Vagina (tissue), 2 donors: ENCODE measurements around the gene EHBP1. TPM values are rescaled to one million over a fixed set of nuclear protein-coding genes. Genes with fewer than 3 reads are reported as not detected.
"Not testable (repeated sequence)": the region's sequence is repeated elsewhere in the genome, so short reads cannot be mapped to it uniquely, and the experiment has no call there.

Experiments used
- DNase-seq, 2 donors: peaks; one replicate each; pipeline ENCODE4 v3.0.0-alpha.2; 2017; ENCODE audit errors: extremely low spot score in 2 of 2
- H3K27ac ChIP-seq: fragments of 200-600 bp; sonication (generic); one replicate; pipeline ENCODE4 v1.5.1; 2019
- H3K27me3 ChIP-seq: fragments of 200-600 bp; sonication (generic); one replicate; pipeline ENCODE4 v1.5.1; 2019
- H3K36me3 ChIP-seq, 2 donors: fragments of 200-600 bp; sonication (generic); one replicate each; pipeline ENCODE4 v1.5.1; 2017 to 2019
- H3K4me1 ChIP-seq: fragments of 200-600 bp; sonication (generic); one replicate; pipeline ENCODE4 v1.5.1; 2019
- H3K4me3 ChIP-seq, 2 donors: fragments of 200-600 bp; sonication (generic); 1 replicate in 1 of 2; 2 replicates in 1 of 2; pipeline ENCODE4 v1.5.1; 2016 to 2019
- H3K9me3 ChIP-seq: fragments of 200-600 bp; sonication (generic); one replicate; pipeline ENCODE4 v1.5.1; 2019
- POLR2A ChIP-seq, 2 donors: fragments of 450-650 bp; IDR thresholded peaks; one replicate each; pipeline ENCODE4 v1.6.1; 2017; ENCODE audit warnings: antibody characterized with exemption in 2 of 2, mild to moderate bottlenecking in 2 of 2, moderate library complexity in 2 of 2
- POLR2AphosphoS5 ChIP-seq, 2 donors: sonication (generic); formaldehyde crosslinking; IDR thresholded peaks; one replicate each; pipeline ENCODE4 v1.9.0; 2017; ENCODE audit warnings: antibody characterized with exemption in 2 of 2, mild to moderate bottlenecking in 2 of 2, low read depth in 1 of 2; ENCODE audit not compliant: insufficient read depth in 1 of 2
- intact Hi-C: fragments of 100-400 bp; cut with DNase I; formaldehyde crosslinking; loops from one replicate; pipeline ENCODE4 v1.15.1; 2023
- total RNA-seq: library from RNA; depleted of rRNA; stranded (reverse); fragments of >200 nt; gene quantifications from one replicate; pipeline ENCODE4 v1.2.3, GENCODE V29; 2016
- TF ChIP-seq, protein P1 (sequence below), 3 experiments: fragments of 450-650 bp in 2 of 3; fragments of 200-600 bp in 1 of 3; sonication (generic) in 1 of 3; IDR thresholded peaks; one replicate each; pipeline ENCODE4 v1.5.1; 2017 to 2019; ENCODE audit warnings: antibody characterized with exemption in 3 of 3, mild to moderate bottlenecking in 2 of 3, moderate library complexity in 2 of 3

The EHBP1 gene
- total RNA-seq, 1 donor from 2014 or later: 97.7 TPM

DNA sequence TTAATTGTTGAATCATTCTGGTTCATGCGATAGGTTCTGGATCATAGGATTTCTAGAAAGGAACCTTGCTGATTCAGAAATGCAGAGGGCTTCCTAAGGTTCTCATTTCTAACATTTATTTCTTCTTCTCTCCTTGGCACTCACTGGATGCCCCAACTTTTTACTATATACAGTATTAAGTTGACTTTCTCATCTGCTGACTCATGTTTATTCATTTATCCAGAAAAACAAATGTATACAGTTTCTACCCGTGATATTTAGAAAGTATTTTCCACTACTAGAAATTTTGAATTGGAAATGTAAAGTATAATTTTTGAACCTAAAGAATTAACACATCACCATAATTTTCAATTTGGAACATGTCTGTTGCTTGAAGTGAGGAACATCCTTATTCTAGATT lies 312.9 kb downstream of the EHBP1 start:
- no peaks in the 10 kb centered on the region for H3K27me3 ChIP-seq
- no peak for DNase-seq
- no peaks in the 10 kb centered on the region for H3K9me3 ChIP-seq
- no peaks in the 10 kb centered on the region for H3K4me1 ChIP-seq
- TF ChIP-seq POLR2A (IDR thresholded peaks at IDR 0.05) (no peak), POLR2AphosphoS5 (IDR thresholded peaks at IDR 0.05; ENCODE audit: insufficient read depth in 1 of 2, low read depth in 1 of 2) (no peak)
- TF ChIP-seq, protein P1, sequence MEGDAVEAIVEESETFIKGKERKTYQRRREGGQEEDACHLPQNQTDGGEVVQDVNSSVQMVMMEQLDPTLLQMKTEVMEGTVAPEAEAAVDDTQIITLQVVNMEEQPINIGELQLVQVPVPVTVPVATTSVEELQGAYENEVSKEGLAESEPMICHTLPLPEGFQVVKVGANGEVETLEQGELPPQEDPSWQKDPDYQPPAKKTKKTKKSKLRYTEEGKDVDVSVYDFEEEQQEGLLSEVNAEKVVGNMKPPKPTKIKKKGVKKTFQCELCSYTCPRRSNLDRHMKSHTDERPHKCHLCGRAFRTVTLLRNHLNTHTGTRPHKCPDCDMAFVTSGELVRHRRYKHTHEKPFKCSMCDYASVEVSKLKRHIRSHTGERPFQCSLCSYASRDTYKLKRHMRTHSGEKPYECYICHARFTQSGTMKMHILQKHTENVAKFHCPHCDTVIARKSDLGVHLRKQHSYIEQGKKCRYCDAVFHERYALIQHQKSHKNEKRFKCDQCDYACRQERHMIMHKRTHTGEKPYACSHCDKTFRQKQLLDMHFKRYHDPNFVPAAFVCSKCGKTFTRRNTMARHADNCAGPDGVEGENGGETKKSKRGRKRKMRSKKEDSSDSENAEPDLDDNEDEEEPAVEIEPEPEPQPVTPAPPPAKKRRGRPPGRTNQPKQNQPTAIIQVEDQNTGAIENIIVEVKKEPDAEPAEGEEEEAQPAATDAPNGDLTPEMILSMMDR (IDR thresholded peaks at IDR 0.05): no peak
- intact Hi-C loops: no loop called here
- H3K36me3 ChIP-seq: peaks cover 0 to 28% of the 10 kb centered on the region in 2 donors
- H3K4me3 ChIP-seq: no peak overlapping the region
- no peak overlapping the region for H3K27ac ChIP-seq

DNA sequence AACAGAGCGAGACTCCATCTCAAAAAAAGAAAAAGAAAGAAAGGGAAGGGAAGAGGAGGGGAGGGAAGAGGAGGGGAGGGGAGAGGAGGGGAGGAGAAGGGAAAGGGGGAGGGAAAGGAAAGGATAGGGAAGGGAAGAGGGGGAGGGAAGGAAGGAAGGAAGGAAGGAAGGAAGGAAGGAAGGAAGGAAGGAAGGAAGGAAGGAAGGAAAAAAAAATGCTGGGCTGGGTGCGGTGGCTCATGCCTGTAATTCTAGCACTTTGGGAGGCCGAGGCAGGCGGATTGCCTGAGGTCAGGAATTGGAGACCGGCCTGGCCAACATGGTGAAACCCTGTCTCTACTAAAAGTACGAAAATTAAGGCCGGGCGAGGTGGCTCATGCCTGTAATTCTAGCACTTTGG lies 314.2 kb downstream of the EHBP1 start:
- intact Hi-C loops: not testable (repeated sequence)

DNA sequence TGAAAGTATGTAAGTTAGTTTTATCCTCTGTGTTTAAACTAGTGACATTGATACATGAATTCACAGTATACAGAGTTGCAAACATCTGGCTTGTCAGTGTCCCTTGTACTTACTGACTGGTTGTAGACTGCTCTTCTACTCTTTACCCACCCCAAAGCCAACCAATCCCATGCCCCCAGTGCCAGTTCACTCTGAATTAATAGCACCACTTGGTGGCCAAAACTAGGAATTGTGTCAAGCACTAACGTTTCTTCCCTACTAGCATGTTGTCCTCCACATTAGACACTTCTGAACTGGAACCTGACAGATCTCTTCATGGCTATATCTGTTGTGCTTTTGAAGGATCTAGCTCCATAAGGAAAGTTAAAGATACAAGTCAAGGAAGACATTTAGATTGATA lies 317.9 kb downstream of the EHBP1 start:
- no peaks in the 10 kb centered on the region for H3K27me3 ChIP-seq
- peaks cover 0 to 11% of the 10 kb centered on the region in 2 donors for H3K36me3 ChIP-seq
- no peak overlapping the region for H3K4me3 ChIP-seq
- H3K9me3 ChIP-seq: no peaks in the 10 kb centered on the region
- no peak overlapping the region for H3K27ac ChIP-seq
- intact Hi-C loops: no loop called here
- no peak for DNase-seq
- H3K4me1 ChIP-seq: no peaks in the 10 kb centered on the region
- TF ChIP-seq, protein P1 (IDR thresholded peaks at IDR 0.05): no peak
- TF ChIP-seq POLR2A (IDR thresholded peaks at IDR 0.05) (no peak), POLR2AphosphoS5 (IDR thresholded peaks at IDR 0.05; ENCODE audit: insufficient read depth in 1 of 2, low read depth in 1 of 2) (no peak)

More for the DNA sequence above, 314.2 kb downstream of the EHBP1 start:
- not testable (repeated sequence) for H3K4me1 ChIP-seq, DNase-seq, H3K9me3 ChIP-seq, H3K27me3 ChIP-seq, H3K27ac ChIP-seq, H3K4me3 ChIP-seq
- peaks cover 0 to 20% of the 10 kb centered on the region in 2 donors for H3K36me3 ChIP-seq

DNA sequence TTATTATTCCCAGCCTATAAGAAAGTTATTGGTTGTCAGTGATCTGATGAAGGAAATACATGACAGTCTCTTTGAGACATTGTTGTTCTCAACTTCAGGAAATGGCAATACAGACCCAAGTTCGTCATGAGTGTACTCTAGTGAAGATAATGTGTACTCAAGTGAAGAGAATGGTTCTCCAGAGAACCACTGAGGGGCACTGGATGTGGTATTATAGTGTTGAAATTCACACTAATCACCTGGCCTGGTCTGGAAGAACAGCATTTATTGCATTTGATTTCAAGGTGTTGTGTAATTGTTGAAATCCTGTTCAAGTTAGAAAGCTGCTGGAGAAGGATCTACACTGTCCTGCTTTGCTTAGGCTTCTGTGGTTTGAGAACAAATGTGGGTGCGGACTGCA lies 321.7 kb downstream of the EHBP1 start:
- TF ChIP-seq POLR2AphosphoS5 (IDR thresholded peaks at IDR 0.05; ENCODE audit: insufficient read depth in 1 of 2, low read depth in 1 of 2) (no peak), POLR2A (IDR thresholded peaks at IDR 0.05) (no peak)
- TF ChIP-seq, protein P1 (IDR thresholded peaks at IDR 0.05): no peak
- Histone ChIP-seq H3K27ac (no peak overlapping the region), H3K4me3 (no peak overlapping the region), H3K36me3 (peaks cover 0 to 11% of the 10 kb centered on the region in 2 donors), H3K9me3 (no peaks in the 10 kb centered on the region), H3K4me1 (no peaks in the 10 kb centered on the region), H3K27me3 (no peaks in the 10 kb centered on the region)
- DNase-seq: no peak
- intact Hi-C loops: no loop called here

DNA sequence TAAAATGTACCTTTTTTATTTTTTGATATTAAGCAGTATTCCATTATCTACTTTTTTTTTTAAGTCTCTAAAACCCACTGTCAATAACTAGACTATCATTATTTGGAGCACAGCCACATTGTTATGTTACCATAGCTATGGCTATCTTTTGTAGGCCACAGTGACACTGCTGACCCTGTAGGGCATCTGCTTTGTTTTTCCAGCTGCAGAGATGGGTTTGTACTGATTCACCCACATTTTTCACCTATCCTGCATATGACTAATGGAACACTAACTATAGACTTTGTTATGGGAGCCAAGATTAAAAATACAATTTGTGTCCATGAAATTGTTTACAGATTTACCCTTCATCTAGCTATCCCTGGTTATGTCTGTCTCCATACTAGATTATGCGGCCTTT lies 323.5 kb downstream of the EHBP1 start:
- no peak overlapping the region for H3K4me3 ChIP-seq
- intact Hi-C loops: no loop called here
- no peaks in the 10 kb centered on the region for H3K9me3 ChIP-seq
- H3K27me3 ChIP-seq: no peaks in the 10 kb centered on the region
- no peaks in the 10 kb centered on the region for H3K4me1 ChIP-seq
- no peak overlapping the region for H3K27ac ChIP-seq
- no peak for DNase-seq
- TF ChIP-seq POLR2AphosphoS5 (IDR thresholded peaks at IDR 0.05; ENCODE audit: insufficient read depth in 1 of 2, low read depth in 1 of 2) (no peak), POLR2A (IDR thresholded peaks at IDR 0.05) (no peak)
- TF ChIP-seq, protein P1 (IDR thresholded peaks at IDR 0.05): no peak
- peaks cover 0 to 4% of the 10 kb centered on the region in 2 donors for H3K36me3 ChIP-seq

DNA sequence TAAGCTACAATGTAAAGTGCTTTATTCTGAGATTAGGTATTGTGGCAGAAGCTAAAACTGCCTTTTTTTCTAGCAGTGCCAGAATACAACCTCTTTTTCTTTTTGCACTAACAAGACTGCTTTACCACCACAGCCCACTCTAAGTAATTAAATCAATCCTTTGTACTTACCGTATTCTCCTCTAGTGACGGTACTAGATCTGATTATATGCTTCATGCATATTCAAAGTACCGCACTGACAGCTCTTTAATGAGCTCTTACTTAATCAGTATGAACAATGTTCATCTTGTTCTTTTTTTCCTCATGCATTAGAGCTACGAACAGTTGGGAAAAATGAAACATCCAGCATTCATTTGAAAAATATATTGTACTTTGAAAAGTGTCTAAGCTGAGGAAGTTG lies 329.0 kb downstream of the EHBP1 start:
- H3K4me1 ChIP-seq: no peaks in the 10 kb centered on the region
- intact Hi-C loops: no loop called here
- no peaks in the 10 kb centered on the region for H3K36me3 ChIP-seq
- H3K27me3 ChIP-seq: no peaks in the 10 kb centered on the region
- no peak overlapping the region for H3K27ac ChIP-seq
- DNase-seq: no peak
- H3K4me3 ChIP-seq: no peak overlapping the region
- TF ChIP-seq POLR2AphosphoS5 (IDR thresholded peaks at IDR 0.05; ENCODE audit: insufficient read depth in 1 of 2, low read depth in 1 of 2): no peak
- TF ChIP-seq, protein P1 (IDR thresholded peaks at IDR 0.05): no peak
- TF ChIP-seq POLR2A (IDR thresholded peaks at IDR 0.05): no peak
- H3K9me3 ChIP-seq: no peaks in the 10 kb centered on the region
